ENCODE data around the gene PDE1A.

DNA sequence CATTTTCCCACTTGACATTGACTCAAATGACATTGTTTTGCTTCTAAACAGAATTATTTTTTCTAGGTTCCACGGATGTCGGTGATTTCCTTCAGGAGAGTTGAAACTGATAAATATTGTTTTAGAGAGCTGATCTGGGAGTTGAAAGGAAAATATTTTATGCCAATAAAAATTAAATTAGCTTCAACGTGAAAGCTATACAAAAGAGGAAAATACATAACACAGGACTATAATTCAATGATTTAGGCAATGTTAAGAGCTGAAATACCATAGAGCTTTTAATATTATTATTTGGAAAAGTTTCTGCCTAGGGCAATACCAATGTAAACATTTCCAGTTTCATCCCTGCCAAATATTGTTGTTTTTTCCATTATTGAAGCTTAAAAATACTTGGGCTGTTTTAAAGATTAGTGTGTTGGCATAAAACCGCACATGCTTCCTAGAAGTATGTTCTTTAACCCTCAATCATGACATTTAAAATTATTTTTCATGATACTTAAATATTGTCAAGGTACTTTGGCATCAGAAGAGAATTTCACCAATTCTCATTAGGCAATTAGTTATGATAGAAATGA lies 18.6 kb upstream of the PDE1A start:
- TF ChIP-seq, protein P1, sequence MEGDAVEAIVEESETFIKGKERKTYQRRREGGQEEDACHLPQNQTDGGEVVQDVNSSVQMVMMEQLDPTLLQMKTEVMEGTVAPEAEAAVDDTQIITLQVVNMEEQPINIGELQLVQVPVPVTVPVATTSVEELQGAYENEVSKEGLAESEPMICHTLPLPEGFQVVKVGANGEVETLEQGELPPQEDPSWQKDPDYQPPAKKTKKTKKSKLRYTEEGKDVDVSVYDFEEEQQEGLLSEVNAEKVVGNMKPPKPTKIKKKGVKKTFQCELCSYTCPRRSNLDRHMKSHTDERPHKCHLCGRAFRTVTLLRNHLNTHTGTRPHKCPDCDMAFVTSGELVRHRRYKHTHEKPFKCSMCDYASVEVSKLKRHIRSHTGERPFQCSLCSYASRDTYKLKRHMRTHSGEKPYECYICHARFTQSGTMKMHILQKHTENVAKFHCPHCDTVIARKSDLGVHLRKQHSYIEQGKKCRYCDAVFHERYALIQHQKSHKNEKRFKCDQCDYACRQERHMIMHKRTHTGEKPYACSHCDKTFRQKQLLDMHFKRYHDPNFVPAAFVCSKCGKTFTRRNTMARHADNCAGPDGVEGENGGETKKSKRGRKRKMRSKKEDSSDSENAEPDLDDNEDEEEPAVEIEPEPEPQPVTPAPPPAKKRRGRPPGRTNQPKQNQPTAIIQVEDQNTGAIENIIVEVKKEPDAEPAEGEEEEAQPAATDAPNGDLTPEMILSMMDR (IDR thresholded peaks at IDR 0.05; ENCODE audit: poor library complexity) = no peak
- TF ChIP-seq EZH2phosphoT487 (IDR thresholded peaks at IDR 0.05; ENCODE audit: low read depth, severe bottlenecking, unreplicated experiment) (no peak), EZH2 (IDR thresholded peaks at IDR 0.05; ENCODE audit: borderline replicate concordance) (no peak)
